Cardiac ventricle fibroblast (primary cell): ENCODE results near the gene ZNF136. TPM values are rescaled to one million over a fixed set of nuclear protein-coding genes. Genes with fewer than 3 reads are reported as not detected.

ENCODE experiments used
- total RNA-seq: library from RNA; depleted of rRNA; stranded (reverse); fragments of >200 nt; gene quantifications from 2 replicates; pipeline ENCODE4 v1.2.3, GENCODE V29; 2015

Gene ZNF136
- total RNA-seq = 5.5 and 5.6 TPM in 2 replicates

GRCh38 chr19:12162882-12163806 lies at the start of gene ZNF136:
Gene ZNF136 (plus strand): TSS chr19:12163096. CDS start chr19:12163204, 108 bp downstream.

GRCh38 chr19:12139885-12140544 lies 22.9 kb upstream of the ZNF136 start, which contains the start of gene ZNF20:
Gene ZNF20 (minus strand): TSS chr19:12140350. CDS start chr19:12140182, 168 bp downstream.

GRCh38 chr19:12156223-12157058 lies 6.5 kb upstream of the ZNF136 start, which contains the start of gene ZNF625:
Gene ZNF625 (minus strand): TSS chr19:12156734. CDS start chr19:12156558, 176 bp downstream.

Other genes with a start within 250 kb of the ZNF136 start
- 3.3 and 3.8 TPM in 2 replicates for gene ZNF700, start 238.0 kb upstream of the ZNF136 start, total RNA-seq
- gene ZNF763, start 198.1 kb upstream of the ZNF136 start, total RNA-seq = 0.64 and 1.1 TPM in 2 replicates
- gene ZNF433, start 127.4 kb upstream of the ZNF136 start, total RNA-seq = 4.2 and 6.7 TPM in 2 replicates
- gene ZNF878, start 110.1 kb upstream of the ZNF136 start, total RNA-seq = 0.05 TPM in 1 of 2 replicates, not detected in the other
- gene ZNF844, start 98.4 kb upstream of the ZNF136 start, total RNA-seq = 5.4 and 5.5 TPM in 2 replicates
- 0.88 and 3.1 TPM in 2 replicates for gene ZNF20, start 22.7 kb upstream of the ZNF136 start, total RNA-seq
- 4.2 and 4.3 TPM in 2 replicates for gene ZNF625, start 6.4 kb upstream of the ZNF136 start, total RNA-seq
- gene ZNF44, start 131.8 kb downstream of the ZNF136 start, total RNA-seq = 2.4 and 3.3 TPM in 2 replicates
- 1.8 and 4.8 TPM in 2 replicates for gene ZNF563, start 170.5 kb downstream of the ZNF136 start, total RNA-seq
- gene ZNF442, start 202.6 kb downstream of the ZNF136 start, total RNA-seq = 1.3 and 2.2 TPM in 2 replicates
- 1.7 and 2.1 TPM in 2 replicates for gene ZNF799, start 238.2 kb downstream of the ZNF136 start, total RNA-seq